SK-N-SH treated with all-trans-retinoic acid at 6 μM for 48 hours (cell line): Measurements from ENCODE around the gene SPTSSA.

Experiments
- ATAC-seq: fragments of 200-7000 bp; cut with Tn5 transposase; 3 replicates; pipeline ENCODE4 v1.9.1; 2020; ENCODE audit warnings: mild to moderate bottlenecking, moderate library complexity
- ARNTL ChIP-seq: fragments of 450-650 bp; formaldehyde crosslinking; IDR thresholded peaks from 2 replicates; pipeline ENCODE4 v1.5.0; 2020; ENCODE audit warnings: low read depth, mild to moderate bottlenecking, moderate library complexity, borderline replicate concordance
- BACH2 ChIP-seq: fragments of 250-450 bp; sonication (Bioruptor Pico); IDR thresholded peaks from 2 replicates; pipeline ENCODE4 v1.9.0; 2021; ENCODE audit warnings: mild to moderate bottlenecking, borderline replicate concordance
- ESRRG ChIP-seq: fragments of 250-450 bp; sonication (Bioruptor Pico); IDR thresholded peaks from 2 replicates; pipeline ENCODE4 v1.6.1; 2021; ENCODE audit warnings: mild to moderate bottlenecking
- GLIS3 ChIP-seq: fragments of 250-450 bp; sonication (Bioruptor Pico); IDR thresholded peaks from 2 replicates; pipeline ENCODE4 v1.5.0; 2020; ENCODE audit warnings: mild to moderate bottlenecking, moderate library complexity
- PPARA ChIP-seq: fragments of 250-450 bp; sonication (Bioruptor Pico); IDR thresholded peaks from 2 replicates; pipeline ENCODE4 v1.5.0; 2020; ENCODE audit warnings: mild to moderate bottlenecking, borderline replicate concordance
- SNAI2 ChIP-seq: fragments of 250-450 bp; sonication (Bioruptor Pico); IDR thresholded peaks from 2 replicates; pipeline ENCODE4 v1.5.0; 2020; ENCODE audit warnings: mild to moderate bottlenecking, moderate library complexity
- TCF4 ChIP-seq: fragments of 250-450 bp; sonication (Bioruptor Pico); IDR thresholded peaks from 2 replicates; pipeline ENCODE4 v1.8.0; 2021; ENCODE audit warnings: mild to moderate bottlenecking, moderate library complexity, borderline replicate concordance
- TOX ChIP-seq: fragments of 250-450 bp; sonication (Bioruptor Pico); IDR thresholded peaks from 2 replicates; pipeline ENCODE4 v1.8.0; 2021; ENCODE audit warnings: mild to moderate bottlenecking, moderate library complexity, borderline replicate concordance
- ZC3H10 ChIP-seq: fragments of 250-450 bp; sonication (Bioruptor Pico); IDR thresholded peaks from 2 replicates; pipeline ENCODE4 v1.5.1; 2021; ENCODE audit warnings: mild to moderate bottlenecking, moderate library complexity
- ZFP3 ChIP-seq: fragments of 250-450 bp; sonication (Bioruptor Pico); IDR thresholded peaks from 2 replicates; pipeline ENCODE4 v1.5.0; 2020; ENCODE audit warnings: mild to moderate bottlenecking, moderate library complexity
- ZFP30 ChIP-seq: fragments of 450-650 bp; formaldehyde crosslinking; IDR thresholded peaks from 2 replicates; pipeline ENCODE4 v1.5.0; 2022; ENCODE audit warnings: mild to moderate bottlenecking, moderate library complexity
- ZNF565 ChIP-seq: fragments of 450-650 bp; formaldehyde crosslinking; conservative IDR thresholded peaks from 2 replicates; pipeline ENCODE4 v1.5.0; 2020; ENCODE audit warnings: low read depth, mild to moderate bottlenecking, moderate library complexity
- ZNF8 ChIP-seq: fragments of 450-650 bp; formaldehyde crosslinking; IDR thresholded peaks from 2 replicates; pipeline ENCODE4 v1.5.0; 2020; ENCODE audit warnings: mild to moderate bottlenecking, moderate library complexity
- TF ChIP-seq, protein P1 (sequence below): fragments of 250-450 bp; sonication (Bioruptor Pico); IDR thresholded peaks from 2 replicates; pipeline ENCODE4 v1.5.1; 2020; ENCODE audit warnings: low read depth, mild to moderate bottlenecking, moderate library complexity
- TF ChIP-seq, protein P2 (sequence below): fragments of 250-450 bp; sonication (Bioruptor Pico); IDR thresholded peaks from 2 replicates; pipeline ENCODE4 v1.5.1; 2021; ENCODE audit warnings: mild to moderate bottlenecking, moderate library complexity
- TF ChIP-seq, protein P3 (sequence below): fragments of 250-450 bp; sonication (Bioruptor Pico); IDR thresholded peaks from 2 replicates; pipeline ENCODE4 v1.8.0; 2020; ENCODE audit warnings: mild to moderate bottlenecking, moderate library complexity, borderline replicate concordance
- TF ChIP-seq, protein P4 (sequence below): fragments of 250-450 bp; sonication (Bioruptor Pico); IDR thresholded peaks from 2 replicates; pipeline ENCODE4 v1.5.0; 2020; ENCODE audit warnings: mild to moderate bottlenecking, moderate library complexity
- TF ChIP-seq, protein P5 (sequence below): fragments of 250-450 bp; sonication (Bioruptor Pico); IDR thresholded peaks from 2 replicates; pipeline ENCODE4 v1.8.0; 2021; ENCODE audit warnings: low read depth, mild to moderate bottlenecking, moderate library complexity, borderline replicate concordance

The SPTSSA gene

DNA sequence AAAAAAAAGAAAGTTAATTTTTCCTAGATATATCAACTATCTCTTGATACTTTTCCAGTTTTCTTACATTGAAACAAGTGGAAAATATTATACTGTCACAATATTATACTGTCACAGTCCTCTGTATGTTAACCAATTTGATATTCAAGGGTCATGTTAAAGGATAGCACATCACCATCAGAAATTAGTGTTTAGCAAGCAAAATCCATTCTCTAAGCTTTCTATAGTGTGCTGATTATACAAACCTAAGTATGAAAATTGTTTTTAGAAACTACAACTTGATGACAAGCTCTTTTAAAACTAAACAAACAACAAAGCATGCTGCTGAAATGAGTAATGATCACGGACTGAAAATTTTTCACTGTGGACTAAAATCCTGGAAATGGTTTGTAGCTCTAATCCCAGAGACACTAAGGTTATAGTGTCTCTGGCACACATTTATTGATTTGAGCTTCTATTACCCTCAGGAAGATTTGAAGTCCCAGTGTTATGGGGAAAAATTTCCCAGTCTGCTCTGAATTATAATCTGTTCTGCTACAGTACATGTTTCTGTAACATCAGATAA lies 9.7 kb downstream of the SPTSSA start:
- ATAC-seq = no peak
- no peak for TF ChIP-seq PPARA (CRISPR knock-in tag)
- TF ChIP-seq, protein P1, sequence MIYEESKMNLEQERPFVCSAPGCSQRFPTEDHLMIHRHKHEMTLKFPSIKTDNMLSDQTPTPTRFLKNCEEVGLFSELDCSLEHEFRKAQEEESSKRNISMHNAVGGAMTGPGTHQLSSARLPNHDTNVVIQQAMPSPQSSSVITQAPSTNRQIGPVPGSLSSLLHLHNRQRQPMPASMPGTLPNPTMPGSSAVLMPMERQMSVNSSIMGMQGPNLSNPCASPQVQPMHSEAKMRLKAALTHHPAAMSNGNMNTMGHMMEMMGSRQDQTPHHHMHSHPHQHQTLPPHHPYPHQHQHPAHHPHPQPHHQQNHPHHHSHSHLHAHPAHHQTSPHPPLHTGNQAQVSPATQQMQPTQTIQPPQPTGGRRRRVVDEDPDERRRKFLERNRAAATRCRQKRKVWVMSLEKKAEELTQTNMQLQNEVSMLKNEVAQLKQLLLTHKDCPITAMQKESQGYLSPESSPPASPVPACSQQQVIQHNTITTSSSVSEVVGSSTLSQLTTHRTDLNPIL (CRISPR knock-in tag) = no peak
- no peak for TF ChIP-seq ZFP3 (CRISPR knock-in tag)
- TF ChIP-seq ZFP30 = no peak
- TF ChIP-seq ZNF8 = no peak
- TF ChIP-seq TOX (CRISPR knock-in tag) = no peak
- no peak for TF ChIP-seq SNAI2
- TF ChIP-seq ZC3H10 (CRISPR knock-in tag) = no peak
- no peak for TF ChIP-seq ZNF565 (CRISPR knock-in tag)
- TF ChIP-seq ARNTL (CRISPR knock-in tag) = no peak
- TF ChIP-seq, protein P2, sequence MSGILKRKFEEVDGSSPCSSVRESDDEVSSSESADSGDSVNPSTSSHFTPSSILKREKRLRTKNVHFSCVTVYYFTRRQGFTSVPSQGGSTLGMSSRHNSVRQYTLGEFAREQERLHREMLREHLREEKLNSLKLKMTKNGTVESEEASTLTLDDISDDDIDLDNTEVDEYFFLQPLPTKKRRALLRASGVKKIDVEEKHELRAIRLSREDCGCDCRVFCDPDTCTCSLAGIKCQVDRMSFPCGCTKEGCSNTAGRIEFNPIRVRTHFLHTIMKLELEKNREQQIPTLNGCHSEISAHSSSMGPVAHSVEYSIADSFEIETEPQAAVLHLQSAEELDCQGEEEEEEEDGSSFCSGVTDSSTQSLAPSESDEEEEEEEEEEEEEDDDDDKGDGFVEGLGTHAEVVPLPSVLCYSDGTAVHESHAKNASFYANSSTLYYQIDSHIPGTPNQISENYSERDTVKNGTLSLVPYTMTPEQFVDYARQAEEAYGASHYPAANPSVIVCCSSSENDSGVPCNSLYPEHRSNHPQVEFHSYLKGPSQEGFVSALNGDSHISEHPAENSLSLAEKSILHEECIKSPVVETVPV (CRISPR knock-in tag) = no peak
- TF ChIP-seq TCF4 (CRISPR knock-in tag) = no peak
- TF ChIP-seq, protein P3, sequence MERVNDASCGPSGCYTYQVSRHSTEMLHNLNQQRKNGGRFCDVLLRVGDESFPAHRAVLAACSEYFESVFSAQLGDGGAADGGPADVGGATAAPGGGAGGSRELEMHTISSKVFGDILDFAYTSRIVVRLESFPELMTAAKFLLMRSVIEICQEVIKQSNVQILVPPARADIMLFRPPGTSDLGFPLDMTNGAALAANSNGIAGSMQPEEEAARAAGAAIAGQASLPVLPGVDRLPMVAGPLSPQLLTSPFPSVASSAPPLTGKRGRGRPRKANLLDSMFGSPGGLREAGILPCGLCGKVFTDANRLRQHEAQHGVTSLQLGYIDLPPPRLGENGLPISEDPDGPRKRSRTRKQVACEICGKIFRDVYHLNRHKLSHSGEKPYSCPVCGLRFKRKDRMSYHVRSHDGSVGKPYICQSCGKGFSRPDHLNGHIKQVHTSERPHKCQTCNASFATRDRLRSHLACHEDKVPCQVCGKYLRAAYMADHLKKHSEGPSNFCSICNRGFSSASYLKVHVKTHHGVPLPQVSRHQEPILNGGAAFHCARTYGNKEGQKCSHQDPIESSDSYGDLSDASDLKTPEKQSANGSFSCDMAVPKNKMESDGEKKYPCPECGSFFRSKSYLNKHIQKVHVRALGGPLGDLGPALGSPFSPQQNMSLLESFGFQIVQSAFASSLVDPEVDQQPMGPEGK (CRISPR knock-in tag) = no peak

DNA sequence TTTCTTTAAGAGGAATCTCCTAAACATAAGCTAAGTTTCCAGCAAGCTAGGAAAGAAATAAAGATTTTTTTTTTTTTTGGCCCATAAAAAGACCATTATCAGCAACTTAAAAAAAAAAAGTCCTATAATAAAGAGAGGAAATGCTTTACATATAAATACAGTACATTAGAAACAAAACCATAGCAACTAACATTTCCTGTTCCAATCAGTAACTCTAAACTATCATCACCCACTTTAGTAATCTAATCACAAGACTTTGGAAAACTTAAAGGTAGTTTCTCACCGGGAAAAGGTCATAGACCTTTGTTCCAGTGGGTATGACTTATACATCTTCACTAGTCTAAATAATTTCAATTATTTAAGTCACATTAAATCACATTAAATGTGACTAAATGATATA lies 11.1 kb downstream of the SPTSSA start:
- ATAC-seq = no peak

More for the DNA sequence above, 11.1 kb downstream of the SPTSSA start:
- TF ChIP-seq ZC3H10 (CRISPR knock-in tag) (no peak), BACH2 (CRISPR knock-in tag) (no peak), ESRRG (CRISPR knock-in tag) (no peak), TOX (CRISPR knock-in tag) (no peak), ZFP3 (CRISPR knock-in tag) (no peak), ZFP30 (no peak), SNAI2 (no peak), GLIS3 (CRISPR knock-in tag) (no peak), ZNF565 (CRISPR knock-in tag) (no peak)
- TF ChIP-seq, protein P2 (CRISPR knock-in tag) = no peak
- TF ChIP-seq, protein P4, sequence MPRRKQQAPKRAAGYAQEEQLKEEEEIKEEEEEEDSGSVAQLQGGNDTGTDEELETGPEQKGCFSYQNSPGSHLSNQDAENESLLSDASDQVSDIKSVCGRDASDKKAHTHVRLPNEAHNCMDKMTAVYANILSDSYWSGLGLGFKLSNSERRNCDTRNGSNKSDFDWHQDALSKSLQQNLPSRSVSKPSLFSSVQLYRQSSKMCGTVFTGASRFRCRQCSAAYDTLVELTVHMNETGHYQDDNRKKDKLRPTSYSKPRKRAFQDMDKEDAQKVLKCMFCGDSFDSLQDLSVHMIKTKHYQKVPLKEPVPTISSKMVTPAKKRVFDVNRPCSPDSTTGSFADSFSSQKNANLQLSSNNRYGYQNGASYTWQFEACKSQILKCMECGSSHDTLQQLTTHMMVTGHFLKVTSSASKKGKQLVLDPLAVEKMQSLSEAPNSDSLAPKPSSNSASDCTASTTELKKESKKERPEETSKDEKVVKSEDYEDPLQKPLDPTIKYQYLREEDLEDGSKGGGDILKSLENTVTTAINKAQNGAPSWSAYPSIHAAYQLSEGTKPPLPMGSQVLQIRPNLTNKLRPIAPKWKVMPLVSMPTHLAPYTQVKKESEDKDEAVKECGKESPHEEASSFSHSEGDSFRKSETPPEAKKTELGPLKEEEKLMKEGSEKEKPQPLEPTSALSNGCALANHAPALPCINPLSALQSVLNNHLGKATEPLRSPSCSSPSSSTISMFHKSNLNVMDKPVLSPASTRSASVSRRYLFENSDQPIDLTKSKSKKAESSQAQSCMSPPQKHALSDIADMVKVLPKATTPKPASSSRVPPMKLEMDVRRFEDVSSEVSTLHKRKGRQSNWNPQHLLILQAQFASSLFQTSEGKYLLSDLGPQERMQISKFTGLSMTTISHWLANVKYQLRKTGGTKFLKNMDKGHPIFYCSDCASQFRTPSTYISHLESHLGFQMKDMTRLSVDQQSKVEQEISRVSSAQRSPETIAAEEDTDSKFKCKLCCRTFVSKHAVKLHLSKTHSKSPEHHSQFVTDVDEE (CRISPR knock-in tag) = no peak
- TF ChIP-seq, protein P5, sequence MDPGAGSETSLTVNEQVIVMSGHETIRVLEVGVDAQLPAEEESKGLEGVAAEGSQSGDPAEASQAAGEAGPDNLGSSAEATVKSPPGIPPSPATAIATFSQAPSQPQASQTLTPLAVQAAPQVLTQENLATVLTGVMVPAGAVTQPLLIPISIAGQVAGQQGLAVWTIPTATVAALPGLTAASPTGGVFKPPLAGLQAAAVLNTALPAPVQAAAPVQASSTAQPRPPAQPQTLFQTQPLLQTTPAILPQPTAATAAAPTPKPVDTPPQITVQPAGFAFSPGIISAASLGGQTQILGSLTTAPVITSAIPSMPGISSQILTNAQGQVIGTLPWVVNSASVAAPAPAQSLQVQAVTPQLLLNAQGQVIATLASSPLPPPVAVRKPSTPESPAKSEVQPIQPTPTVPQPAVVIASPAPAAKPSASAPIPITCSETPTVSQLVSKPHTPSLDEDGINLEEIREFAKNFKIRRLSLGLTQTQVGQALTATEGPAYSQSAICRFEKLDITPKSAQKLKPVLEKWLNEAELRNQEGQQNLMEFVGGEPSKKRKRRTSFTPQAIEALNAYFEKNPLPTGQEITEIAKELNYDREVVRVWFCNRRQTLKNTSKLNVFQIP (CRISPR knock-in tag) = no peak
- TF ChIP-seq, protein P3 (CRISPR knock-in tag) = no peak
- TF ChIP-seq, all 23 proteins: peak for 0
